Measurements from ENCODE around the gene SETD4. TPM values are rescaled to one million over a fixed set of nuclear protein-coding genes. Genes with fewer than 3 reads are reported as not detected.

Gene SETD4
- polyA plus RNA-seq, 1 experiment = 12.2 TPM

GRCh38 chr21:36089946-36090345 lies 29.6 kb upstream of the SETD4 start:
- Histone ChIP-seq H3K27ac (ENCODE audit: low read depth, low read length) (no peak overlapping the region), H3K27me3 (ENCODE audit: control insufficient read depth, insufficient read depth, low read length) (peaks cover 3% of the 10 kb centered on the region), H3K9me3 (ENCODE audit: control insufficient read depth, insufficient read depth, low read length) (peaks cover 12% of the 10 kb centered on the region; the same call in 1 of the 2 replicates), H3K4me3 (ENCODE audit: low read depth, low read length) (no peak overlapping the region)
- CTCF ChIA-PET = no interaction called here
- TF ChIP-seq, protein P1, sequence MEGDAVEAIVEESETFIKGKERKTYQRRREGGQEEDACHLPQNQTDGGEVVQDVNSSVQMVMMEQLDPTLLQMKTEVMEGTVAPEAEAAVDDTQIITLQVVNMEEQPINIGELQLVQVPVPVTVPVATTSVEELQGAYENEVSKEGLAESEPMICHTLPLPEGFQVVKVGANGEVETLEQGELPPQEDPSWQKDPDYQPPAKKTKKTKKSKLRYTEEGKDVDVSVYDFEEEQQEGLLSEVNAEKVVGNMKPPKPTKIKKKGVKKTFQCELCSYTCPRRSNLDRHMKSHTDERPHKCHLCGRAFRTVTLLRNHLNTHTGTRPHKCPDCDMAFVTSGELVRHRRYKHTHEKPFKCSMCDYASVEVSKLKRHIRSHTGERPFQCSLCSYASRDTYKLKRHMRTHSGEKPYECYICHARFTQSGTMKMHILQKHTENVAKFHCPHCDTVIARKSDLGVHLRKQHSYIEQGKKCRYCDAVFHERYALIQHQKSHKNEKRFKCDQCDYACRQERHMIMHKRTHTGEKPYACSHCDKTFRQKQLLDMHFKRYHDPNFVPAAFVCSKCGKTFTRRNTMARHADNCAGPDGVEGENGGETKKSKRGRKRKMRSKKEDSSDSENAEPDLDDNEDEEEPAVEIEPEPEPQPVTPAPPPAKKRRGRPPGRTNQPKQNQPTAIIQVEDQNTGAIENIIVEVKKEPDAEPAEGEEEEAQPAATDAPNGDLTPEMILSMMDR (IDR thresholded peaks at IDR 0.05; ENCODE audit: low read depth, low read length) = no peak
- POLR2A ChIA-PET = no interaction called here
- no peak for DNase-seq (ENCODE audit: low read depth, low spot score)

DNA sequence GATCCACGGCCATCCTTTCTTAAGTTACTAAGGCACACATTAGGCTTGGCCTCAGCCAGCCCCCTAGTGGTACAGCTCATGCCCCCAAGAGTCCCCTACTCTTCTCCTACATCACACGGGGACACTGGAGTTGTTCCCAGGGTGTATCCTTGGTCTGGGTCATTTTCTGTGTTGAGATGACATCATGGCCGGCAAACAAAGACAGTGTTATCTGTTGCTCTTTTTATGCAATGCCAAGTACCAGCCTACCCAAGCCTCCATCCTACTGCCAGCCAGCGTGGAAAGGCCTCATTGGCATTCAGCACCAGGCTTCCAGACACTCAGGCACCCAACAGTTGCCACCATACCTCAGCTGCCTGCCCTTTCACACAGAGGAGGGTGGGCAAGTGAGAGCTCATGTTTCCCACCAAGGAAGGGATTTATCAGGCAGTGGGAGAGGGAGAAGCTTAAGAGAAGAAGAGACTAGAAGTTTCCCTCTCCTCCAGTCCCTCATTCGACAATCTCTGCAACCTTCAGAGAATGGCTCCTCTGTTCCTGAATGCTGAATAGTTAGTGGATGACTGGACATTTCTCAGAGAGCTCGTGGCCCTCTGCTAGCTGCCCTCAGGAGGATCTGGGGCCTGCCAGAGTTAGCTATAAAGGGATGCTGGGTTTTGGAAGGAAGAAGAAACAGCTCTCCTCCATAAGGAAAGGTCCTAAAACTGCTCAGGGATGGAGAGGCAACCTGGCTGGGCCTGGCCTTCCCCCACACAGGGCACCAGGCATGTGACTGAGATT lies 27.2 kb upstream of the SETD4 start:
- ChIA-PET CTCF (interaction anchor here (1.0 to 1.6 kb wide), 3 partner anchors 16 to 26 kb away, joined by 3 to 4 read pairs (median 3); no protein-coding TSS in a partner anchor), POLR2A (interaction anchor here (0.5 kb wide), 1 partner anchor 28 kb away, joined by 6 read pairs; no protein-coding TSS in a partner anchor)
- H3K27ac ChIP-seq (ENCODE audit: low read depth, low read length) = no peak overlapping the region
- H3K4me3 ChIP-seq (ENCODE audit: low read depth, low read length) = no peak overlapping the region
- DNase-seq (ENCODE audit: low read depth, low spot score) = no peak
- H3K9me3 ChIP-seq (ENCODE audit: control insufficient read depth, insufficient read depth, low read length) = no peaks in the 10 kb centered on the region; the same call in 1 of the 2 replicates
- H3K27me3 ChIP-seq (ENCODE audit: control insufficient read depth, insufficient read depth, low read length) = peaks cover 3% of the 10 kb centered on the region
- TF ChIP-seq, protein P1 (IDR thresholded peaks at IDR 0.05; ENCODE audit: low read depth, low read length) = peak; percentile 18; the same call in 1 of the 2 replicates

DNA sequence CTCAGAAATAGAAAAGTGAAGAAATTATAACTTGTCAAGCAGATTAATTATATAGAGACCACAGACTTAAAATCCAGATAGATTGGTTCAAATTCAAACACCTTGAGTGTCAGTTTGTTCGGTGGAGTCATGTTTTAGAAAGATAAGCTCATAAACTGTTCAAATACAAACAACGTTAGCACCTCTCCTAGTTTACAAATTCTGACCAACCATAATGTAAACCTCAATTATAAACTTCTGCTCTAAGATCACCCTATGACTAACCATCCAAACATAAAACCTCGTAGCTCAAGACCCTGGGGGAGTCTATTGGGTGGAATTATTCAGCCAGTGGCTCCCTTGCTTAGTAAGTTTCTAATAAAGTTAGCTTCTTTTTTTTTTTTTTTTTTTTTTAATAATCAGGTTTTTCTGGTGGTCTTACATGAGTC lies 21.9 kb upstream of the SETD4 start:
- no peak overlapping the region for H3K27ac ChIP-seq (ENCODE audit: low read depth, low read length)
- POLR2A ChIA-PET = interaction anchor here (0.5 to 1.0 kb wide), 8 partner anchors 8 to 1529 kb away, joined by 3 to 7 read pairs (median 4); partner anchors contain the start of genes CBR1 and SETD4
- CTCF ChIA-PET = interaction anchor here (0.6 to 1.2 kb wide), 5 partner anchors 8 to 31 kb away, joined by 3 to 5 read pairs (median 3); no protein-coding TSS in a partner anchor
- no peaks in the 10 kb centered on the region for H3K9me3 ChIP-seq (ENCODE audit: control insufficient read depth, insufficient read depth, low read length)
- no peaks in the 10 kb centered on the region for H3K27me3 ChIP-seq (ENCODE audit: control insufficient read depth, insufficient read depth, low read length)
- TF ChIP-seq, protein P1 (IDR thresholded peaks at IDR 0.05; ENCODE audit: low read depth, low read length) = no peak
- no peak for DNase-seq (ENCODE audit: low read depth, low spot score)
- H3K4me3 ChIP-seq (ENCODE audit: low read depth, low read length) = no peak overlapping the region

DNA sequence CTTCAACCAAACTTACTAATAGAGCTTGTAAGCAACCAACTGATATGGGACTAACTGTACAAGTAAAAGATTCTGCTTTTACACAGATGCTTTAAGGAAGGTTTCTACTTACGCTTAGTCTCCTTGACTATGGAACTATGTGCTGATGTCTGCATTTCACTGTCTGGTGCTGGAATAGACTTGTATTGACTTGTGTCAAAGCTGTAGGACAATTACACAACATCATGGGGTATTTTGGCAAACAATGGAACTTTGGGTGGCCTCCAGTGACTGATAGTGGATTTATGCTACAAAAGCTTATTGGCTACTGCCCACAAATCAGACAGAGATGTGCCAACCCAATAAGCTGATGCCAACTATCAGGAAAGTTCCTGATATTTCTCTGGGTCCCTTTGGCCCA lies 20.1 kb upstream of the SETD4 start:
- Histone ChIP-seq H3K27me3 (ENCODE audit: control insufficient read depth, insufficient read depth, low read length) (no peaks in the 10 kb centered on the region), H3K9me3 (ENCODE audit: control insufficient read depth, insufficient read depth, low read length) (no peaks in the 10 kb centered on the region), H3K4me3 (ENCODE audit: low read depth, low read length) (no peak overlapping the region), H3K27ac (ENCODE audit: low read depth, low read length) (no peak overlapping the region)
- no peak for DNase-seq (ENCODE audit: low read depth, low spot score)
- ChIA-PET CTCF (interaction anchor here (0.6 kb wide), 1 partner anchor 33 kb away, joined by 3 read pairs; no protein-coding TSS in a partner anchor), POLR2A (interaction anchor here (0.9 kb wide), 1 partner anchor 11 kb away, joined by 3 read pairs; the partner anchor contains the start of gene CBR1)
- TF ChIP-seq, protein P1 (IDR thresholded peaks at IDR 0.05; ENCODE audit: low read depth, low read length) = no peak

- POLR2A ChIA-PET = no interaction called here
- no peak overlapping the region for H3K4me3 ChIP-seq (ENCODE audit: low read depth, low read length)
- CTCF ChIA-PET = interaction anchor here (0.6 kb wide), 1 partner anchor 33 kb away, joined by 3 read pairs; no protein-coding TSS in a partner anchor
- no peak for DNase-seq (ENCODE audit: low read depth, low spot score)
- TF ChIP-seq, protein P1 (IDR thresholded peaks at IDR 0.05; ENCODE audit: low read depth, low read length) = no peak
- no peak overlapping the region for H3K27ac ChIP-seq (ENCODE audit: low read depth, low read length)
- no peaks in the 10 kb centered on the region for H3K9me3 ChIP-seq (ENCODE audit: control insufficient read depth, insufficient read depth, low read length)
- no peaks in the 10 kb centered on the region for H3K27me3 ChIP-seq (ENCODE audit: control insufficient read depth, insufficient read depth, low read length)
Observed at GRCh38 chr21:36079671-36080070, 19.3 kb upstream of the SETD4 start.
